HepG2 (cell line): Measurements from ENCODE around the gene C20orf204. TPM values are rescaled to one million over a fixed set of nuclear protein-coding genes. Genes with fewer than 3 reads are reported as not detected.

ENCODE experiments used
- ATAC-seq: fragments of 200-7000 bp; cut with Tn5 transposase; 3 replicates; pipeline ENCODE4 v1.9.1; 2020; ENCODE audit warnings: mild to moderate bottlenecking, moderate library complexity
- BruUV-seq: library from RNA; stranded (reverse); fragments of 400-500 nt; replicated peaks from 2 replicates; lab custom pipeline; 2021; lab: Mats Ljungman, UMichigan
- CTCF ChIA-PET: fragments of 300-600 bp; formaldehyde crosslinking; extraction: SDS; loops from one replicate; lab custom pipeline; 2021; ENCODE audit warnings: low total read pairs, inconsistent platforms, low intra/inter-chr PET ratio; lab: Yijun Ruan, JAX
- POLR2A ChIA-PET: fragments of 350-600 bp; sonication (Branson Sonifier 250); formaldehyde crosslinking; loops from one replicate; lab custom pipeline; 2020; ENCODE audit warnings: antibody characterized with exemption, inconsistent platforms; lab: Yijun Ruan, JAX
- DNase-seq: peaks from one replicate; pipeline ENCODE4 v3.0.0-alpha.2; 2015; ENCODE audit warnings: low spot score
- FAIRE-seq: peaks from 3 replicates; lab custom pipeline; 2011; peaks lifted over from hg19 to GRCh38; lab: Jason Lieb, UNC
- H2AFZ ChIP-seq: one replicate; pipeline ENCODE4 v1.6.1; 2011; ENCODE audit warnings: low read length, inconsistent platforms
- H3K27ac ChIP-seq: fragments of 300-600 bp; 3 replicates; pipeline ENCODE4 v1.8.0; 2011; ENCODE audit warnings: mixed run types, mild to moderate bottlenecking, mixed read lengths, low read length, inconsistent platforms; ENCODE audit not compliant: insufficient read depth; ENCODE audit errors: extremely low read length
- H3K27me3 ChIP-seq, 2 experiments: fragments of 200-600 bp in 1 of 2; 2 replicates in 1 of 2; 3 replicates in 1 of 2; pipeline versions ENCODE4 v1.6.0 to v1.8.0; 2011; ENCODE audit warnings: low read length in 2 of 2, mild to moderate bottlenecking in 2 of 2, moderate library complexity in 2 of 2, inconsistent platforms in 1 of 2; ENCODE audit not compliant: insufficient read depth in 2 of 2, control insufficient read depth in 1 of 2
- H3K36me3 ChIP-seq, 2 experiments: fragments of 200-600 bp in 1 of 2; replicated peaks in 1 of 2; 2 replicates in 1 of 2; 3 replicates in 1 of 2; pipeline versions ENCODE4 v1.5.1 to v1.8.0; 2011; ENCODE audit warnings: low read length in 2 of 2, inconsistent platforms in 1 of 2; ENCODE audit not compliant: insufficient read depth in 2 of 2, control insufficient read depth in 1 of 2
- H3K4me1 ChIP-seq: 2 replicates; pipeline ENCODE4 v1.5.1; 2012; ENCODE audit warnings: low read length, inconsistent platforms; ENCODE audit not compliant: insufficient read depth
- H3K4me2 ChIP-seq: 2 replicates; pipeline ENCODE4 v1.6.0; 2011; ENCODE audit warnings: low read depth, low read length, inconsistent platforms
- H3K4me3 ChIP-seq, 3 experiments: fragments of 200-600 bp in 1 of 3; sonication (generic), shearing (Covaris generic) in 1 of 3; replicated peaks in 1 of 3; 2 replicates each; pipeline ENCODE4 v1.5.1; 2011 to 2016; ENCODE audit warnings: low read length in 3 of 3, inconsistent platforms in 2 of 3, low read depth in 2 of 3, mild to moderate bottlenecking in 2 of 3, control low read depth in 1 of 3, mixed read lengths in 1 of 3; ENCODE audit not compliant: insufficient read depth in 1 of 3
- H3K79me2 ChIP-seq: one replicate; pipeline ENCODE4 v1.6.1; 2011; ENCODE audit warnings: low read length, inconsistent platforms; ENCODE audit not compliant: insufficient read depth
- H3K9ac ChIP-seq: 2 replicates; pipeline ENCODE4 v1.6.0; 2011; ENCODE audit warnings: mild to moderate bottlenecking, low read depth, low read length, inconsistent platforms; ENCODE audit not compliant: insufficient read depth
- H3K9me3 ChIP-seq: 2 replicates; pipeline ENCODE4 v1.5.1; 2012; ENCODE audit warnings: mild to moderate bottlenecking, low read length
- H4K20me1 ChIP-seq: 2 replicates; pipeline ENCODE4 v1.6.0; 2011; ENCODE audit warnings: inconsistent platforms, mild to moderate bottlenecking, low read length, moderate library complexity; ENCODE audit not compliant: insufficient read depth
- AGO1 ChIP-seq: fragments of 200-400 bp; formaldehyde crosslinking; IDR thresholded peaks from 2 replicates; pipeline ENCODE4 v1.6.1; 2017; ENCODE audit warnings: mild to moderate bottlenecking, low read depth, low read length, moderate library complexity; ENCODE audit not compliant: poor library complexity, severe bottlenecking
- BHLHE40 ChIP-seq: IDR thresholded peaks from 2 replicates; pipeline ENCODE4 v1.6.1; 2011; ENCODE audit warnings: low read length, improper control_type of control experiment
- DBP ChIP-seq: sonication (generic); formaldehyde crosslinking; IDR thresholded peaks from 2 replicates; pipeline ENCODE4 v1.4.0; 2020; ENCODE audit warnings: missing genetic modification reagents; ENCODE audit errors: not compliant biosample characterization
- FOSL2 ChIP-seq: sonication (generic); formaldehyde crosslinking; IDR thresholded peaks from 2 replicates; pipeline ENCODE4 v1.4.0; 2020; ENCODE audit warnings: missing genetic modification reagents
- FOXO4 ChIP-seq: sonication (generic); formaldehyde crosslinking; conservative IDR thresholded peaks from 2 replicates; pipeline ENCODE4 v1.8.1; 2023; ENCODE audit warnings: missing genetic modification reagents
- IKZF5 ChIP-seq: IDR thresholded peaks from 2 replicates; pipeline ENCODE4 v1.6.1; 2018; ENCODE audit warnings: missing genetic modification reagents, mild to moderate bottlenecking, missing compliant biosample characterization
- ZNF362 ChIP-seq: sonication (generic); formaldehyde crosslinking; IDR thresholded peaks from 2 replicates; pipeline ENCODE4 v1.4.0; 2020; ENCODE audit warnings: missing genetic modification reagents, mild to moderate bottlenecking, borderline replicate concordance
- ZNF451 ChIP-seq: sonication (generic); formaldehyde crosslinking; IDR thresholded peaks from 2 replicates; pipeline ENCODE4 v1.5.0; 2020; ENCODE audit warnings: mild to moderate bottlenecking, missing genetic modification reagents
- ZNF609 ChIP-seq: sonication (generic); formaldehyde crosslinking; IDR thresholded peaks from 2 replicates; pipeline ENCODE4 v1.4.0; 2020; ENCODE audit warnings: mild to moderate bottlenecking, missing genetic modification reagents, borderline replicate concordance
- WGBS: methylation state at CpG from one replicate; pipeline ENCODE4 v1.1.6; 2017; ENCODE audit warnings: low lambda C conversion rate; 5-methylcytosine and 5-hydroxymethylcytosine counted together
- in situ Hi-C: cut with HindIII; loops from 2 replicates; pipeline ENCODE4 v1.10.0; 2017; ENCODE audit warnings: low pct_unique_long_range_greater_than_20kb; ENCODE audit not compliant: extremely low pct_ligation_motif_present
- intact Hi-C: fragments of 100-400 bp; cut with micrococcal nuclease; formaldehyde crosslinking; loops from one replicate; pipeline ENCODE4 v1.10.0; 2022; ENCODE audit not compliant: unreplicated experiment
- polyA plus RNA-seq, 8 experiments: library from polyadenylated mRNA; depleted of rRNA in 3 of 8; stranded (reverse) in 7 of 8; unstranded in 1 of 8; fragments of >200 nt; fragmentation: Illumina TruSeq in 4 of 8; extraction: Trizol in 4 of 8; gene quantifications; 2 replicates each; pipeline versions ENCODE4 v1.2.1 to v1.2.3, GENCODE V29; 2011 to 2016; ENCODE audit warnings: low read depth in 4 of 8, missing spikeins in 1 of 8, mixed read lengths in 1 of 8; ENCODE audit not compliant: insufficient read depth in 1 of 8
- total RNA-seq, 5 experiments: library from RNA; depleted of rRNA; stranded (reverse); fragments of >200 nt; fragmentation: Illumina TruSeq; extraction: Trizol; gene quantifications; 2 replicates each; pipeline ENCODE4 v1.2.3, GENCODE V29; 2016; ENCODE audit warnings: low read depth in 1 of 5

C20orf204 gene
- total and polyA plus RNA-seq, 2 of the 13 experiments (the other 11 are each of a cell fraction or from before 2014, with no cell fraction given), result 22.1 to 80.0 TPM

- TF ChIP-seq ZNF362 (CRISPR knock-in tag) (no peak; the same call in 1 of the 2 replicates), FOSL2 (CRISPR knock-in tag) (no peak)
Measured at GRCh38 chr20:64063389-64064144, 27.6 kb downstream of the C20orf204 start (continued).

- POLR2A ChIA-PET, result interaction anchor here (1.2 to 3.7 kb wide), 8 partner anchors 8 to 406 kb away, joined by 4 to 34 read pairs (median 6); partner anchors contain the start of genes C20orf204, OPRL1, RGS19 and RTEL1
- peaks cover 3 to 11% of the 10 kb centered on the region in 2 experiments; a peak in 2 of 5 replicates for H3K27me3 ChIP-seq
- H3K9me3 ChIP-seq, result no peaks in the 10 kb centered on the region
- no TSS peak for BruUV-seq
- H3K4me2 ChIP-seq, result peak overlapping the region; percentile 95
- H3K36me3 ChIP-seq, result no peaks in the 10 kb centered on the region
- in situ Hi-C loops, result no loop called here
- CTCF ChIA-PET, result no interaction called here
- H4K20me1 ChIP-seq, result peaks cover 4% of the 10 kb centered on the region; the same call in 1 of the 2 replicates
- peak overlapping the region; percentile 82 to 98 (median 90) for H3K4me3 ChIP-seq
- H3K79me2 ChIP-seq, result no peaks in the 10 kb centered on the region
- H3K4me1 ChIP-seq, result peaks cover 56% of the 10 kb centered on the region
- DNase-seq (no peak), ATAC-seq (peak; percentile 24), FAIRE-seq (peak; percentile 28)
- peak overlapping the region; percentile 78 for H3K27ac ChIP-seq
- H3K9ac ChIP-seq, result peak overlapping the region; percentile 82
- intact Hi-C loops, result loop anchor here (2.0 kb wide), 1 partner anchor 17 kb away; the partner anchor contains the start of gene OPRL1
- no peak overlapping the region for H2AFZ ChIP-seq
- 0% methylated on average over 11 of the region's 12 CpGs for WGBS
- TF ChIP-seq IKZF5 (CRISPR knock-in tag) (peak; percentile 16; the same call in 1 of the 2 replicates), DBP (CRISPR knock-in tag) (no peak), ZNF451 (CRISPR knock-in tag) (0 out of 2 replicates have a peak, but pooled peaks have one; percentile 37), ZNF609 (CRISPR knock-in tag) (peak; percentile 46; the same call in 1 of the 2 replicates), BHLHE40 (peak; percentile 71; the same call in 1 of the 2 replicates), AGO1 (peak; percentile 77), FOXO4 (0 out of 2 replicates have a peak, but pooled peaks have one; percentile 5)
Measured at GRCh38 chr20:64064145-64064698, 28.2 kb downstream of the C20orf204 start.
